ENCODE data around the gene AOC1.

GRCh38 chr7:150875791-150876190, 23.5 kb downstream of the AOC1 start:
- TF ChIP-seq ESRRA (IDR thresholded peaks at IDR 0.05; ENCODE audit: borderline replicate concordance, low read length) = no peak
- no peak for TF ChIP-seq CTCF (IDR thresholded peaks at IDR 0.05)
- TF ChIP-seq POLR2A (IDR thresholded peaks at IDR 0.05; ENCODE audit: low read length) = no peak
- no peak for TF ChIP-seq RCOR1 (IDR thresholded peaks at IDR 0.05; ENCODE audit: low read depth, low read length)
- TF ChIP-seq REST (IDR thresholded peaks at IDR 0.05) = no peak
- no peak for TF ChIP-seq CBX8 (IDR thresholded peaks at IDR 0.05)
- no peak for TF ChIP-seq NPAS2 (CRISPR knock-in tag; IDR thresholded peaks at IDR 0.05; ENCODE audit: borderline replicate concordance)
- TF ChIP-seq NFE2L2 (conservative IDR thresholded peaks at IDR 0.05; ENCODE audit: low read length) = no peak

Data from A549 (cell line).